AG08395 (cell line): ENCODE data around the gene KDM2A.
"Not testable (repeated sequence)": the region's sequence is repeated elsewhere in the genome, so short reads cannot be mapped to it uniquely, and the experiment has no call there.

ENCODE experiments used
- DNase-seq: peaks from one replicate; pipeline ENCODE4 v3.0.0; 2012; ENCODE audit warnings: mixed read lengths, low spot score

KDM2A gene

DNA sequence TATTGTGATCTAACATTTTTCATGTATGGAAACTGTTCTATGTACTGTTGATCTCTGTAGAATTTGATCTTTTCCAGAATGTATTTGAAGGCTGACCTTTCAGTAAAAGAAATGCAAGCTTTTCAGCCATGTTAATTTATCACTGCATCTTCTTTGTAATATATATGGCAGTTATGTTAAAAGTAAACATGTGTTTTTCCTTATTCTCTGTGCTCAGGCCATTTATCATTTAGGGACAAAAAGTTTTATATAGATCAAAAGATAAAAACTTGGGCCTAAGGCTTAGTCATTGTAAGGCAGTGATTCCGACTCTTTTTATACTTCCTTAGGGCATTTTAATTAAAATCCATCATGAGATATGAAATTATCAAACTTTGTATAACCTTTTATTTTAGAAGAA, 48.7 kb downstream of the KDM2A start:
- DNase-seq: no peak

- DNase-seq: not testable (repeated sequence)
Observed at GRCh38 chr11:67168911-67169310, 49.8 kb downstream of the KDM2A start.

GRCh38 chr11:67174311-67174710, 55.2 kb downstream of the KDM2A start:
- no peak for DNase-seq

DNA sequence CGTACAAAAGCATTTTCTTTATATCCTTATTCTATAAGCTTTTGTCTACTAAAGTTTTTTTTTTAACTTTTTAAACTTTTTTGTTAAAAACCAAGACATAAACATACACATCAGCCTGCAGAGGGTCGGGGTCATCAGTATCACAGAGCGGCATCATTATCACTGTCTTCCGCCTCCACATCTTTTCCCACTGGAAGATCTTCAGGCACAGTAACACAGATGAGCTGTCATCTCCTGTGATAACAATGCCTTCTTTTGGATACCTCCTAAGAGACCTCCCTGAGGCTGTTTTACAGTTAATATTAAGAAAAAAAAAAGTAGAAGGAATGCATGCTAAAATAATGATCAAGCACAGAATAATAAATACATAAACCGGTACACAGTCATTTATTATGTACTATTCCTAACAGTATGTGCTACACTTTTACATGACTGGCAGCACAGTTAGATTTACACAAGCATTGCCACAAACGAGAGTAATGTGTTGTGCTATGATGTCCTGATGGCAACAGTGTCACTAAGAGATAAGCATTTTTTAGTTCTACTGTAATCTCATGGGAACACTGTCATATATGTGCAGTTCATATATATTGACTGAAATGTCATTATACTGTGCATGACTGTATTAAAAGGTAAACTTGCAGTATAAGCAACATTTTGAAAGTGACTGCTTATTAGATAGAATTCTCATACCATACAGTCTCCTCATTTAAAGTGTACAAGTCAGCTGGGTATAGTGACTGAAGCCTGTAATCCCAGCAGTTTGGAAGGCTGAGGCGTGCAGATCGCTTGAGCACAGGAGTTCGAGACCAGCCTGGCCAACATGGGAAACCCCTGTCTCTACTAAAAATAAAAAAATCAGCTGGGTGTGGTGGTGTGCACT, 58.6 kb downstream of the KDM2A start:
- no peak for DNase-seq

- no peak for DNase-seq
Observed at GRCh38 chr11:67178421-67178820, 59.4 kb downstream of the KDM2A start.

- peak; percentile 4 for DNase-seq
Observed at GRCh38 chr11:67178878-67179277, 59.8 kb downstream of the KDM2A start.

- DNase-seq: no peak
Observed at GRCh38 chr11:67179892-67180490, 60.9 kb downstream of the KDM2A start.

DNA sequence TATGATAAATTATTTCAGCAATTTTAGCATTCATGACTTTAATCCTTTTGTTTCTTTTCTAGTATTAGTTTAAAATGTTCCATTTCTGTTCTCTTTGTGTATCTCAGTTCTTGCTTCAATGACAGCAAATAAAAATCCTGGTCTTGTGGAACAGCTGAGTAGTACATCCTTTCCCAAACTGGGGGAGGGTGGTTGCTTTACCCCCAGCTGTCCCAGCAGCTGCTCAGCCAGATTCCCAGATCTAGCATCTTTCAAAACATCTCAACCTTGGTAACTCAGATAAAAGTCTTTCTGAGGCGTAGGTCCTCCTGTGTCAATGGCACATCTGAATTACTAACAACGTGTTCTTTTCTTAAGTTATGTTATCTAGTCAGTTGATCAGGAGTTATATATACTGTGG, 75.0 kb downstream of the KDM2A start:
- DNase-seq: no peak

GRCh38 chr11:67195971-67196456, 77.0 kb downstream of the KDM2A start:
- peak; percentile 78 for DNase-seq

DNA sequence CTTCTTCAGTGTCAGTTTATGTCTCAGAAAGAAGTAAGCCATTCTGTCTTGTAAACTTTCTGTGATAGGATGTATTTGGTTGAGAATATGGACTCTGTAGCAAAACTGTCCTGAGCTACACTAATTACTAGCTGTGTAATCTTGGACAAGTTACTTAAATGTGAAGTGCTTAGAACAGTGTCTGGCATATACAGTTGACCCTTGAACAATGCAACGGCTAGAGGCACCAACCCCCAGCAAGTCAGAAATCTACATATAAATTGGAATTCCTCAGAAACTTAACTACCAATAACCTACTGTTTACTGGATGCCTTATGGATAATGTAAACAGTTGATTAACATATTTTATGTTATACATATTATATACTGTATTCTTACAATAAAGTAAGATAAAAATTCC, 78.5 kb downstream of the KDM2A start:
- DNase-seq: no peak

GRCh38 chr11:67198781-67199180, 79.7 kb downstream of the KDM2A start:
- DNase-seq: not testable (repeated sequence)

DNA sequence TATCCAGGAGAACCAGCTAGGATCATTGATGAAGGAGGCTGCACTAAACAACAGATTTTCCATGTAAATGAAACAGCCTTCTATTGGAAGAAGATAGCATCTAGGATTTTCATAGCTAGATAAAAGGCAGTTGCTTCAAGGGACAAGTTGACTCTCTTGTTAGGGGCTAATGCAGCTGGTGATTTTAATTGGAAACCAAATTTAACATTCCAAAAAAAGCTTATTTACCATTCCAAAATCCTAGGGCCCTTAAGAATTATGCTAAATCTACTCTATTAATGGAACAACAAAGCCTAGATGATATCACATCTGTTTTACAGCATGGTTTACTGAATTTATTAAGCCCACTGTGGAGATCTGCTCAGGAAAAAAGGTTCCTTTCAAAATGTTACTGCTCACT, 80.7 kb downstream of the KDM2A start:
- DNase-seq: no peak

- no peak for DNase-seq
Observed at GRCh38 chr11:67202028-67202427, 83.0 kb downstream of the KDM2A start.

- DNase-seq: no peak
Observed at GRCh38 chr11:67204822-67205221, 85.8 kb downstream of the KDM2A start.

- DNase-seq: not testable (repeated sequence)
Observed at GRCh38 chr11:67209222-67209621, 90.2 kb downstream of the KDM2A start.

- DNase-seq: no peak
Observed at GRCh38 chr11:67211656-67212436, 92.8 kb downstream of the KDM2A start.

GRCh38 chr11:67213178-67213621, 94.1 kb downstream of the KDM2A start:
- DNase-seq: no peak

GRCh38 chr11:67227726-67228125, 108.7 kb downstream of the KDM2A start:
- DNase-seq: no peak

DNA sequence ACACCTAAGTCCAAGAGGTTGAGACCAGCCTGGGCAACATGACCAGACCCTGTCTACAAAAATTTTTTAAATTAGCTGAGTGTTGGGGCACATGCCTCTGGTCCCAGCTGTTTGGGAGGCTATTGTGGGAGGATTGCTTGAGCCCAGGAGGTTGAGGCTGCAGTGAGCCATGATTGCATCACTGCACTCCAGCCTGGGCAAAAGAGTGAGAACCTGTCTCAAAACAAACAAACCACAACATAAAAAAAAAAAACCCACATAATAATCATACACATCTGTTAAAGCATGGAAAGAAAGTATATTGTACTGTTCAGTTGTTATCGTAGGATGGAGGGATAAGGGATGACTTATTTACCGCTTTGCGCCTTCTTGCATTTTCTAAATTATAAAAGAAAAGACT, 111.3 kb downstream of the KDM2A start:
- DNase-seq: no peak

- DNase-seq: no peak
Observed at GRCh38 chr11:67230886-67231285, 111.8 kb downstream of the KDM2A start.

GRCh38 chr11:67233584-67234190, 114.6 kb downstream of the KDM2A start:
- DNase-seq: no peak

DNA sequence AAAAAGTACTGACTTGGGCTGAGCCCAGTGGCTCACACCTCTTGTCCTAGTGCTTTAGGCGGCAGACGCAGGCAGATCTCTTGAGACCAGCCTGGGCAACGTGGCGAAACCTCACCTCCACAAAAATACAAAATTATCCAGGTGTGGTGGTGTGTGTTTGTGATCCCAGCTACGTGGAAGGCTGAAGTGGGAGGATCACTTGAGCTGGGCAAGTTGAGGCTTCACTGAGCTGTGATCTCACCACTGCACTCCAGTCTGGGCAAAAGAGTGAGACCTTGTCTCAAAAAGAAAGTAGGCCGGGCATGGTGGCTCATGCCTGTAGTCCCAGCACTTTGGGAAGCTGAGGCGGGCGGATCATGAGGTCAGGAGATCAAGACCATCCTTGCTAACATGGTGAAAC, 115.5 kb downstream of the KDM2A start:
- not testable (repeated sequence) for DNase-seq
